NCI-H128 (cell line): ENCODE measurements around the gene TMEM164.
A peak's percentile ranks its signal among the peaks of the same experiment; 100 is the strongest.
"Not testable (repeated sequence)": the region's sequence is repeated elsewhere in the genome, so short reads cannot be mapped to it uniquely, and the experiment has no call there.

Experiments used
- DNase-seq: peaks from one replicate; lab custom pipeline; 2025; ENCODE audit not compliant: unreplicated experiment; lab: John Stamatoyannopoulos, UW

TMEM164 gene

DNA sequence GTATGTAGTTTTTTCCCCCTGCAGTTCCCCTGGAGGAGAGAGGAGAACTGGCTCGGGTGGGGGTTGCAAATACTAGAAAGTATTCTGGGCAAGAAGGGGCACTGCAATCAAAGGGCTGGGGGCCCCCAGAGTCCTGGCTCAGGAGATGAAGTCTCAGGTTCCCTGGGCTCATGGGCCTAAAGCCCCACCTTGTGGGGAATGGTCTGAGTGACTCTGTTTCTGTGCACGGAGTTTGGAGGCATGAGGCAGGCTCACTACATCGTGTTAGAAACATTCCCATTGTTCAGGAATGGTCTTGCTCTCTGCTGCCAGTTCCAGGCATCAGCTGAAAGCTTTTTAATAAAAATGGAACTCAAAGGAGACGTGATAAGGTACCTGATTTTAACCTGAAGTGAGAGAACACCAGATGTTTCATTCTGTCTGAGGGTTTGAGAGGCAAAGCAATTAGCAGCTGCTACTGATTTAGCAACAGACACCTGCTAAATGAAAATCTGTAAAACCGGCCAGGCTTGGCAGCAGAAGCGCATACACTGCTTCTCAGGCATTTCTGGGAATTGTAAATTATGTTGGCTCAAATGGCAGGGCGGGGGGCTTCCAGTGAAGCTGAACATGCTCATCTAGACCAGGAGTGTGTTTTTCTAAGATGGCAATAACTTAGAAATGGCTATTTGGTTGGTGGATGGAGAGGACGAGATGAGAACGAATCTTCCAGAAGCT, 122.7 kb downstream of the TMEM164 start:
- no peak for DNase-seq

DNA sequence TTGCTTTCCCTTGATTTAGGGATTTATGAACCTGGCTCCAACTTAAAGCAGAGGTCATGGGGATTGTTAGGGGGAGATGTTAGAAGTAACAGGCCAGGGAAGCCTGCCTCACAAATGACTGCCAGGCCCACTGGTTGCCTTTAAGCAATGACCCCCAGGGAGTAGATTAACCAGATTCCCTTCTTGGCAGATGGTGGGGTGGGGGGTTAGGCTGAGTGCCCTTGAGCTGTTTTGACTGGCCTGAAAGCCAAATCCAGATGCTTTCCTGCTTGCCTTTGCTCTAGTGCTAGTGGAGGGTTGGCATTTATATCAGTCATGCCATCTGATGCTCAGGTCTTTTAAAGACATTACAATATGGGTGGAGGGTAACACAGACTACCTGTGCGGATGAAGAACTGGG, 128.1 kb downstream of the TMEM164 start:
- DNase-seq: no peak

DNA sequence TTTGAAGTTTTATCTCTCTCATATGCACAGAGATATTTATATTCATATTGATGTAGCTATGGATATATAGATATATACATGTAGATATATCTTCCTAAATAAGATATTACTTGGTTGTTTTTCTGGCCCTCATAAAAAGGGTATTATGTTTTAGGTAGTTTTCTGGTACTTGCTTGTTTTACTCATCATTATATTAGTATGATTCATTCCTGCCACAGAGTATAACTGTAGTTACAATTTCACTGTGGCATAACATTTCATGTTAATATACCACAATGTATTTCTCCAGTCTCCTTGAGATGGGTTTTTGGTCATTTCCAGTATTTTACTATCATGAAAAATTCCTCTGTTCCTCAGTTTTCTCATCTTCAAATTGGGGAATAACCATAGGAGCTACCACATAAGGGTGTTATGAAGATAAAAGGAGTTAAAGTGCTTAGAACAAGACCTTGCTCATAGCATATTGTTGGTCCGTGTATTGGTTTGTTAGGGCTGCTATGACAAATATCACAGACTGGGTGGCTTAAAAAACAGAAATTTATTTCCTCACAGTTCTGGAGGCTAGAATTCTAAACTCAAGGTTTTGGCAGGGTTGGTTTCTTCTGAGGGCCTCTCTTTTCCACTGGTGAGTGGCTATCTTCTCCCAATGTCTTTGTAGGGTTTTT, 129.7 kb downstream of the TMEM164 start:
- DNase-seq: no peak

- DNase-seq: no peak
Measured at GRCh38 chrX:110133735-110134370, 130.9 kb downstream of the TMEM164 start.

GRCh38 chrX:110135618-110136017, 132.7 kb downstream of the TMEM164 start:
- DNase-seq: no peak

GRCh38 chrX:110136136-110136535, 133.2 kb downstream of the TMEM164 start:
- DNase-seq: no peak

DNA sequence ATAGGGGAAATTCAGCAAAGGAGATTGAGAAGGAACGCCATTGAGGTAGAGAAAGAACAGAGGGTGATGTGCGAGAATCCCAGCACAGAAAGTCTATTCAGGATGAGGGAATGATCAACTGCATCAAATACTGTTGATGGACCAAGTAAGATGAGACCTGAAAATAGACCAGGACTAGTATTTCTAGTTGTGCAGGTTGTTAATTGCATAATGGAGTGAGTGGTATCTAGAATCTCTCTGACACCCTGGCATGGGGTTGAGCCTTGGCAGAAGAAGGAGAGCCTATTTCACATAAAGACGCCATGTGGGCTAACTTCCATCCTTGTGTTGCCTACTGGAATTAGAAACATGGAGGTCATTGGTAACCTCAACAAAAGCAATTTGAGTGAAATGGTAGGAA, 135.6 kb downstream of the TMEM164 start:
- DNase-seq: no peak

DNA sequence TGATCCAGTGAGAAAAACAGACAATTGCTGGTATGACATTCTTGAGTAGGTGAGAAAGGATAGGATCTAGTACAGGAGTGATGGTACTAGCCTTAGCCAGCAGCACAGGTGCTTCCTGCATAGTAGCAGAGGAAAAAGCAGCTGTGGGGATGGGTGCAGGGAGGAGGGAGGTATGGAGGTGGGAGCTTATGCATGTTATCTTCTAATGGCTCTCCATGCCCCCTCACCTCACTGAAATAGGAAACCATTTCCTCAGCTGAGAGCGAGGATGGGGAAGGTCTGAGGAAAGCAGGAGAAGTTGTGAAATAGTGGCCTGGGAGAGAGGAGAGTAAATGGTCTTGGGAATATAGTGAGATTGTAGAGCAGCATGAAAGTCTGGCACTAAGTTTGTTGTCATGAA, 136.3 kb downstream of the TMEM164 start:
- DNase-seq: no peak

DNA sequence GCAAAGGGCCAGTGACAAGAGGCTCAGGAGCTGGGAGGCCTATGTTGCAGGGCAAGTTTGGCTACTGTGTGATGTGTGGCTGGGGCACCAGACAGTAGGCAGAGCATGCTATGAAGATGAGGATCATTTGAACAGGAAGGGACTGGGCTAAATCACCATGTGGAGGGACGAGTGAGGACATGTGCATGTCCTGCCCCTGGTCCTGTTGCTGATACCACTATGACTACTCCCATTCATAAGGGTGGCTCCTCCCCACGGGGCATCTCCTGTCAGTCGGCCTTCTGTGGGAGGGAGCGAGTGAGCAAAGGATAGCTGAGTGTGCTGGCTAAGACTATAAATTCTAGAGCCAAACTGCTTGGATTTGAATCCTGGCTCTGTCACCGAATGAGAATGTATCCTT, 139.2 kb downstream of the TMEM164 start:
- no peak for DNase-seq

DNA sequence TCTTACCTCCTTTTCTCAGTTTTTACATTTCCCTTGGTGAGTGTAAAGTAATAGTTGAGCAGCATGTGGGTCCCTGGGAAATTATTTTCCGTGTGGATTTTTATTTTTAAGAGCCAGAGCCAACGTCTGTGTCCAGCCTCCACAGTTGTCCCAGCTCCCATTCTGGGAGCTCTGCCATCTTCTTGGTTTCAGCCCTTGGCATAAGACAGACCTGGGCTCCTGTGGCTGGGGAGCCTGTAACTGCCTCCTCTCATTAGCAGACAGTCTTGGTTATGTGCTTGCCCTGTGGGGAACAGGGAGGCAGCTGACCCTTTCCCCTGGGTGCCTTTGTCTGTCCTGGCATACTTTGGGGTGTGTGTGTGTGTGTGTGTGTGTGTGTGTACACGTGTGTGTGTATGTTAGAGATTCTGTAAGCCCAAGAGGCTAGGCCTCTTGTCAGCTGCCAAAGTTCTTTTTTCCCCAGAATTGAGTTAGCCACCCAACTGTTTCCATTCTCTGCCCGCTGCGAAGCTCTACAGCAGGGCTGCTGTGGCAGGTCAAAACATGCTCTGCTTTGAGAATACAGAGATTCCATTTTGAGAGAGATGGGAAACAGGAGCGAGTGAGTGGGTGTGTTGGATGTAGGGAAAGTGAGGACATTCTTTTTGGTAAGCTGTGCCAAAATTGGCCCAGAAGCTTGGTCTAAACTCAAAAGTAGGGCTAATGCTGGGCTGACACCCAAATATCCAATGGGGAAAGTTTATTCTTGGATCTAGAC, 140.7 kb downstream of the TMEM164 start:
- DNase-seq: no peak

GRCh38 chrX:110145311-110145710, 142.4 kb downstream of the TMEM164 start:
- DNase-seq: no peak

- DNase-seq: no peak
Measured at GRCh38 chrX:110145854-110146253, 142.9 kb downstream of the TMEM164 start.

DNA sequence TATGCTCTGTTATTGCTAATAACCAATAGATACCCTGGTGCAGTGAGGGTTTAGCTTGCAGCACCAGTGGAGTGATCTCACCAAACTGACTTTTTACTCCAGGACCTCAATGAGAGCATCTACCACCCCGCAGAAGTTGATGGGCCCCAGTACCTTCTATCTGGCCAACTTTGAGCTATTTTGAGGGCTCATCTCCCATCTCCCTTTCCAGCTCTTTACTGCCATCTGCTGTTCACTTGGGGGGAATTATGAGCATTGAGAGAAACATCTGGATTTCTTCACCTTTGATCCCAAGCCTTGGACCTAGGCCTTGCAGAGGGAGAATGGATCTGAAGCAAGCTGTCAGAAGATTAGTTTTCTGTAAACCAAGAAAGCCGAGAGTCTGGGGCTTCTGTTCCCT, 143.6 kb downstream of the TMEM164 start:
- DNase-seq: peak; percentile 46

DNA sequence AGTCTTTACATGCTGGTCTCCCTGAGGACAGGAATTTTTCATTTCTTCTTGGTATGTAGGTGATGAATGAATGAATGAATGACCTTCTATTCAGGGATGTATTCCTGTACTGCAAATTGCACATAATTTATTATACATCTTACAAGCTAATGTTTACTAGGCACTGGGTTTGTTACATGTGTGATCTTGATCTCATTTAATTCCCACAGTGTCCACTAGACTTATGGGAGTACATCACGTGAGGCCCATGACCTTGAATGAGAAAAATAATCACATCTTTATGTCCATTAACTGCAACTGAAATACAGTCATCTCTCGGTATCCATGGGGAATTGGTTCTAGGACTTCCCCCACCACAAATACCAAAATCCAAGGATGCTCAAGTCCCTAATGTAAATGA, 150.3 kb downstream of the TMEM164 start:
- no peak for DNase-seq

DNA sequence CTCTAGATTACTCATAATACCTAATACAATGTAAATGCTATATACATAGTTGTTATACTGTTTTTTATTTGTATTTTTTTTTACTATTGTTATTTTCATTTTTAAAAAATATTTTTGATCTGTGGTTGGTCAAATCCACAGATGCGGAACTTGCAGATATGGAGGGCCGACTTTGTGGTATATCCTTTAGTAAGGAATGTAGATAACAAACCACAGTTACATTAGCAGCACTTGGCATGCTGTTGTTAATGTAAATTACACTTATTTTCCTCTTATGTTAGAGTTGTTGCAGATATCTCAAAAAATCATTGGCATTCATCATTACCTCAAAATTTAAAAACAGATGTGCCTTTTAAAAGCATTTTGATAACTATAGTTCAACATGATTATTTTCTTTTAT, 151.0 kb downstream of the TMEM164 start:
- no peak for DNase-seq

GRCh38 chrX:110154328-110154727, 151.4 kb downstream of the TMEM164 start:
- DNase-seq: not testable (repeated sequence)

- DNase-seq: no peak
Measured at GRCh38 chrX:110155759-110156158, 152.8 kb downstream of the TMEM164 start.

DNA sequence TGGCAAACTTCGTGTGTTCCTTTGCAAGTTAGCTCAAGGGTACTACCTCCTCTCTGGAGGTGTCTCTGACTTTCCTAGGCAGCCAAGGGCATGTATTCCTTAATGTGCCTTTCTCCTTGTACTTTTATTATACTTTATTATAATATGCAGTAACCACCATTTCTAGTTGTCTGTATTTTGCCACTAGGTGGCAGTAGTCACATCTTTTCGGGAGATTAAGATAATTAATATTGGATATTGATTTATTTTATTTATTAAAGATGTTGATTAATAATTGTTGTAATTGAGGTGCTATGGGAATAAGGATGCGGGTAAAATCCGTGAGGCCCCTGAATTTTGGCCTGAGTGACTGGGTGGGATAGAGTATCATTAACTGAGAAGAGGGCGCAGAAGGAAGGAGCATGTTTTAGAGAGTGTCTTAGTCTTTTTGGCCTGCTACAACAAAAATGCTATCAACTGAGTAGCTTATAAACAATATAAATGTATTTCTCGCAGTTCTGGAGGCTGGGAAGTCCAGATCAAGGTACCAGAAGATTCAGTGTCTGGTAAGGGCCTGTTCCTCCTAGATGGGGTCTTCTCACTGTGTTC, 153.3 kb downstream of the TMEM164 start:
- no peak for DNase-seq

- DNase-seq: no peak
Measured at GRCh38 chrX:110157444-110157843, 154.5 kb downstream of the TMEM164 start.

GRCh38 chrX:110159235-110159634, 156.3 kb downstream of the TMEM164 start:
- no peak for DNase-seq

GRCh38 chrX:110159865-110160264, 157.0 kb downstream of the TMEM164 start:
- no peak for DNase-seq
